ENCODE measurements around the gene HORMAD2.

DNA sequence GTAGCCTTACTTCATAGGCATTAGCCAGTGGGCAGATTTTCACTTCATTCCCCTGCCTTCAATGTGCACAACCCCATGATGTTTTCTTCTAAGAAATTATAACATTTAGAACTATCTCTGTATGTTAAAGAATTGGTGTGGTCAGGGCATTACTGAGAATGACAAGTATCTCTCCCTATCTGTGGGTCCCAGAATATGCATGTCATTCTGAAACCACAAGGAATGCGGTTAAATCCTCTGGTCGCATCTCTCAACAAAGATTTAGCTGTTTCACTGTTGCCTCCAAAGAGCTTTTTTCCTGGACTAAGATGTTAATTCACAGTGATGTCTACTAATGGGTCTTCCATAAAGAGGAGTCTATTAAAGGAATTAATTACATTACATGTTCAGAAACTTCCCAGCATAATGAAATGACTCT lies 103.6 kb downstream of the HORMAD2 start:
- TF ChIP-seq CTCF (IDR thresholded peaks at IDR 0.05) (no peak), EP300 (IDR thresholded peaks at IDR 0.05) (no peak), POLR2A (IDR thresholded peaks at IDR 0.05; ENCODE audit: low read depth) (no peak), POLR2AphosphoS5 (IDR thresholded peaks at IDR 0.05) (no peak)
